Fibroblast of mammary gland (primary cell): Measurements from ENCODE around the gene ADRA2B.

Source experiments
- DNase-seq: peaks from one replicate; pipeline ENCODE4 v3.0.0-alpha.2; 2010; ENCODE audit warnings: low read depth
- H3K4me3 ChIP-seq: 2 replicates; pipeline ENCODE4 v1.5.1; 2011; ENCODE audit warnings: low read depth, mild to moderate bottlenecking, low read length, moderate library complexity; ENCODE audit not compliant: control insufficient read depth
- TF ChIP-seq, protein P1 (sequence below): conservative IDR thresholded peaks from 2 replicates; pipeline ENCODE4 v1.5.1; 2011; ENCODE audit warnings: low read depth, low read length, inconsistent platforms; ENCODE audit not compliant: control insufficient read depth, insufficient read depth

The ADRA2B gene

GRCh38 chr2:96134421-96134820, 18.1 kb upstream of the ADRA2B start:
- TF ChIP-seq, protein P1, sequence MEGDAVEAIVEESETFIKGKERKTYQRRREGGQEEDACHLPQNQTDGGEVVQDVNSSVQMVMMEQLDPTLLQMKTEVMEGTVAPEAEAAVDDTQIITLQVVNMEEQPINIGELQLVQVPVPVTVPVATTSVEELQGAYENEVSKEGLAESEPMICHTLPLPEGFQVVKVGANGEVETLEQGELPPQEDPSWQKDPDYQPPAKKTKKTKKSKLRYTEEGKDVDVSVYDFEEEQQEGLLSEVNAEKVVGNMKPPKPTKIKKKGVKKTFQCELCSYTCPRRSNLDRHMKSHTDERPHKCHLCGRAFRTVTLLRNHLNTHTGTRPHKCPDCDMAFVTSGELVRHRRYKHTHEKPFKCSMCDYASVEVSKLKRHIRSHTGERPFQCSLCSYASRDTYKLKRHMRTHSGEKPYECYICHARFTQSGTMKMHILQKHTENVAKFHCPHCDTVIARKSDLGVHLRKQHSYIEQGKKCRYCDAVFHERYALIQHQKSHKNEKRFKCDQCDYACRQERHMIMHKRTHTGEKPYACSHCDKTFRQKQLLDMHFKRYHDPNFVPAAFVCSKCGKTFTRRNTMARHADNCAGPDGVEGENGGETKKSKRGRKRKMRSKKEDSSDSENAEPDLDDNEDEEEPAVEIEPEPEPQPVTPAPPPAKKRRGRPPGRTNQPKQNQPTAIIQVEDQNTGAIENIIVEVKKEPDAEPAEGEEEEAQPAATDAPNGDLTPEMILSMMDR: no peak
- H3K4me3 ChIP-seq: no peak overlapping the region
- DNase-seq: no peak

GRCh38 chr2:96131813-96132745, 15.7 kb upstream of the ADRA2B start:
- DNase-seq: no peak
- TF ChIP-seq, protein P1: no peak
- H3K4me3 ChIP-seq: no peak overlapping the region

GRCh38 chr2:96131152-96131812, 14.9 kb upstream of the ADRA2B start:
- H3K4me3 ChIP-seq: no peak overlapping the region
- DNase-seq: no peak
- TF ChIP-seq, protein P1: no peak

DNA sequence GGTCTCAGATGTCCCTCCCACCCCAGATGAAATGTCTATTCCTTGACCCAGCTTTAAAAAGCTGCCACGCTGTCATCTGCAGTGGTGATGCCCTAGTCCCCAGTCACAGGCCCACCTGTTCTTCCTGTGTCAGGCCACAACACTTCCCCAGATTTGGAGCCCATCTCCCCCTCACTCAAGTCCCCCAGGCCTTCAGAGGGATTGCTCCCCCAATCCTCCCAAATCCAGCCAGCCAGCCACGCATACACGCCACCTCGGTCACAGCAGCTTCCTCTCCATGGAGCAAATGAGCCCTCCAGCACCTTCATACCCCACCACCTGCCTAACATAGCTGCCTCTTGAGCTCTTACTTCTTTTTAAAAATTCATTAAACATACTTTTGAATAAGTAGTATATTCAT, 14.1 kb upstream of the ADRA2B start:
- H3K4me3 ChIP-seq: no peak overlapping the region
- TF ChIP-seq, protein P1: no peak
- no peak for DNase-seq

DNA sequence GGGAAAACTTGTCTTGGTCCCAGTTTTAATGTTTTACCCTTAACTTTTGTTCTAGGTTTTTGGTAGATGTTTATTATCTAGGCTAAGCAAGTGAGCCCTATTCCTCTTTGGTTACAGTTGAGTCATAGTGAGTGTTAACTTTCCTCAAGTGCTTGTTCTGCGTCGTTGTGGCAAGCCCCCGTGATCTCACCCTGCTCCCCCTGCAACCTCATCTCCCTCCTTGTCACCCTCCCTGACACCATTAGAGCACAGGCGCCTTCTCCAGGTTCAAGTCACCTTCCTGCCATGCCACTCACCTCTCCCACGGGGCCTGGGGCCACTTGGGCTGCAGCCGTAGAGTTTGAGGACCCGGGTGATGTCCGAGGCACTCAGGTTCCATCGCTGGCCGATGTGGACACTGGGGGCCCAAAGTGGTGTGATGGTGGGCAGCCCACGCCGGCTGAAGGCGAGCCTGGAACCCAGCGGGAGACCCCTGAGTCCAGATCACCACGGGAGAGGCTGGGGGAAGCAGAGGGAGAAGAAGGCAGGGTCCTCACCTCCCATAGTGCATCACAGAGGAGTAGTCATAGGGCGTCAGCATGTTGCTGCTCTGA, 13.3 kb upstream of the ADRA2B start:
- no peak overlapping the region for H3K4me3 ChIP-seq
- TF ChIP-seq, protein P1: no peak
- DNase-seq: no peak

DNA sequence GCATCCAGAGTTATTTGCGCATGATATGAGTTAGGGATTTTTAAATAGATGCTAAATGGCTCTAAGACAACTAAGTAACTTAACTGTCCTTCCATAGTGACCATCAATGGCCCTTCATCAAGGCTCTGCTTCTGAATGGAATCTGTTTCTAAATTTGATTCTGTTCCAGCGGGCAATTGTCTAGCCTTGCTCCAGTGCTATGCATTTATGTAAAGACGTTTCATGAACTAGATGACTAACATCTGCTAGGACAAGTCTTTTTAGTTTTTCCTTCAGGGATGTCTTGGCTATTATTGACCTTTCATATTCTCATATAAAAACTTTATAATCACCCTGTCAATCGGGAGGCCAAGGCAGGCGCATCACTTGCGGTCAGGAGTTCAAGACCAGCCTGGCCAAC, 12.1 kb upstream of the ADRA2B start:
- TF ChIP-seq, protein P1: no peak
- no peak for DNase-seq
- no peak overlapping the region for H3K4me3 ChIP-seq
